Measurements from ENCODE around the gene HTRA2. TPM values are rescaled to one million over a fixed set of nuclear protein-coding genes. Genes with fewer than 3 reads are reported as not detected.

The HTRA2 gene
- total RNA-seq, 4 donors from 2014 or later, result 27.3 to 45.9 (median 37.5) TPM

DNA sequence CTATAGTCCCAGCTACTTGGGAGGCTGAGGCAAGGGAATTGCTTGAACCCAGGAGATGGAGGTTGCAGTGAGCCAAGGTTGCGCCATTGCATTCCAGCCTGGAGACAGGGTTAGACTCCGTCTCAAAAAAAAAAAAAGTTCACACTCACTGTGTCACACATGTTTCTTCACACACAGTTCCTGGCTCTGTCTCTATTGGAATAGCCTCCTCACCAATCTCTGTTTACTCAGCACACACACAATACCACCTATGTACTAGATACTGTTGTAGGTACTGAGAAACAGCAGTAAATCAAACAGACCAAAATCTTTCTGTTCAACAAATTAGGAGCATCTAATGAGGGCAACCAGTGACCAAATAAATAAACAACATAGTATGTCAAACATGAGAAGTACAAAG lies 43.6 kb upstream of the HTRA2 start:
- H3K36me3 ChIP-seq, result peaks cover 17 to 22% of the 10 kb centered on the region in 2 donors
- DNase-seq, result no peak
- H3K27me3 ChIP-seq, result no peaks in the 10 kb centered on the region
- no peak for TF ChIP-seq POLR2A (IDR thresholded peaks at IDR 0.05)
- TF ChIP-seq, protein P1, sequence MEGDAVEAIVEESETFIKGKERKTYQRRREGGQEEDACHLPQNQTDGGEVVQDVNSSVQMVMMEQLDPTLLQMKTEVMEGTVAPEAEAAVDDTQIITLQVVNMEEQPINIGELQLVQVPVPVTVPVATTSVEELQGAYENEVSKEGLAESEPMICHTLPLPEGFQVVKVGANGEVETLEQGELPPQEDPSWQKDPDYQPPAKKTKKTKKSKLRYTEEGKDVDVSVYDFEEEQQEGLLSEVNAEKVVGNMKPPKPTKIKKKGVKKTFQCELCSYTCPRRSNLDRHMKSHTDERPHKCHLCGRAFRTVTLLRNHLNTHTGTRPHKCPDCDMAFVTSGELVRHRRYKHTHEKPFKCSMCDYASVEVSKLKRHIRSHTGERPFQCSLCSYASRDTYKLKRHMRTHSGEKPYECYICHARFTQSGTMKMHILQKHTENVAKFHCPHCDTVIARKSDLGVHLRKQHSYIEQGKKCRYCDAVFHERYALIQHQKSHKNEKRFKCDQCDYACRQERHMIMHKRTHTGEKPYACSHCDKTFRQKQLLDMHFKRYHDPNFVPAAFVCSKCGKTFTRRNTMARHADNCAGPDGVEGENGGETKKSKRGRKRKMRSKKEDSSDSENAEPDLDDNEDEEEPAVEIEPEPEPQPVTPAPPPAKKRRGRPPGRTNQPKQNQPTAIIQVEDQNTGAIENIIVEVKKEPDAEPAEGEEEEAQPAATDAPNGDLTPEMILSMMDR (IDR thresholded peaks at IDR 0.05), result no peak
- no peak overlapping the region for H3K4me3 ChIP-seq (replicated peaks in 1 of 3)
- no peak overlapping the region for H3K27ac ChIP-seq
- H3K9me3 ChIP-seq, result no peaks in the 10 kb centered on the region
- intact Hi-C loops (cut with DNase I), result no loop called here
- H3K4me1 ChIP-seq, result peaks cover 18 to 20% of the 10 kb centered on the region in 2 donors
- 92 to 100% methylated on average over 2 of the region's 2 CpGs for WGBS, 2 donors

DNA sequence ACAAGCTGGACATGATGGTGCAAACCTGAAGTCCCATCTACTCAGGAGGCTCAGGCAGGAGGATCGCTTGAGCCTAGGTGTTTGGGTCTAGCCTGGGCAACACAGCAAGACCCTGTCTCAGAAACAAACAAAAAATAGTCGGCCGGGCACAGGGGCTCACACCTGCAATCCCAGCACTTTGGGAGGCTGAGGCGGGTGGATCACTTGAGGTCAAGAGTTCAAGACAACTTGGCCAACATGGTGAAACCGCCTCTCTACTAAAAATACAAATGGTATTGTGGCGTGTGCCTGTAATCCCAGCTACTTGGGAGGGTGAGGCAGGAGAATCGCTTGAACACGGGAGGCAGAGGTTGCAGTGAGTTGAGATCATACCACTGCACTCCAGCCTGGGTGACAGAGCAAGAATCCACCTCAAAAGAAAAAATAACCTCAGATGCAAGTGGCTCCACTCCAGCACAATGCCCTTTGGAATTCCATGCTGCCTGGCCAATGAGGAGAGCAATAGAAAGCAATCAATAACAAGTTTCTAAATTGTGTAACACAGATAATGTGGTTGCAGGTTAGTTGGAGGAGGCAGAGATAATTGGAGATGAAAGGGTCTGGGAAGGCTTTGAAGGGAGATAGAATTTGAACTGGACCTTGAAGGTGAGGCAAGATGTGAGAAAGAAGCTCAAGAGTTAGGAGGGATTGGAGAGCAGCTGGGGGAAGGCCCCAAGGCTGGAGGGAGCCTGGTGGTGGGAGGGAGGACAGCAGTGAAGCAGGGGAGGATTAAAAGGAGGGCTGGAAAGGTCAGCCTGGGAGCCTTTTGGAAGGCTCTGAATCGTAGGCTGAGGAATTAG lies 40.9 kb upstream of the HTRA2 start:
- DNase-seq, result no peak
- intact Hi-C loops (cut with DNase I), result no loop called here
- peaks cover under 1 to 4% of the 10 kb centered on the region in 2 donors for H3K4me1 ChIP-seq
- no peaks in the 10 kb centered on the region for H3K27me3 ChIP-seq
- H3K36me3 ChIP-seq, result peaks cover 29 to 48% of the 10 kb centered on the region in 2 donors
- 88 to 91% methylated on average over 9 of the region's 9 CpGs for WGBS, 2 donors
- H3K27ac ChIP-seq, result no peak overlapping the region
- no peak for TF ChIP-seq POLR2A (IDR thresholded peaks at IDR 0.05)
- TF ChIP-seq, protein P1 (IDR thresholded peaks at IDR 0.05), result no peak
- H3K4me3 ChIP-seq (replicated peaks in 1 of 3), result no peak overlapping the region
- H3K9me3 ChIP-seq, result no peaks in the 10 kb centered on the region

DNA sequence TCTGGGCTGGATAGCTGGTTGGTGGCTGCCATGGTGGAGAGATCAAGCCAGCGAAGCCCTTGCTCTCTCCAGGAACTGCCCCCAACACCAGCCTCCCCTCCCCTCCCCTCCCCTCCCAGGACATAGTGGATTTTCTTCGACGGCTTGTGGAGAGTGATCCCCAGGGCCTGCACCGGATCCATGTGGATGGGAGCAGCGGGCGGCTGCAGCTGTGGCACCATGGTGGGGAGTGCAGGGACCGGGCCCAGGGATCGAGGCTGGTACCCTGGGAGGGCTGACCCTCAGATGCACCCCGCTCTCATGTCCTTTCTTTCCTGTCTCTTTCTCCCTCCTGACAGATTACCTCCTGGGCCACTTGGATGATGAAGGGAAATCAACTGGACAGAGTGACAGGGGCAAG lies 39.8 kb upstream of the HTRA2 start:
- Histone ChIP-seq H3K9me3 (no peaks in the 10 kb centered on the region), H3K4me1 (no peaks in the 10 kb centered on the region), H3K4me3 (replicated peaks in 1 of 3) (no peak overlapping the region), H3K36me3 (peaks cover 29 to 48% of the 10 kb centered on the region in 2 donors), H3K27me3 (no peaks in the 10 kb centered on the region), H3K27ac (no peak overlapping the region)
- WGBS, 2 donors, result 94 to 96% methylated on average over 8 of the region's 9 CpGs
- no peak for TF ChIP-seq POLR2A (IDR thresholded peaks at IDR 0.05)
- TF ChIP-seq, protein P1 (IDR thresholded peaks at IDR 0.05), result no peak
- DNase-seq, result no peak
- intact Hi-C loops (cut with DNase I), result no loop called here

DNA sequence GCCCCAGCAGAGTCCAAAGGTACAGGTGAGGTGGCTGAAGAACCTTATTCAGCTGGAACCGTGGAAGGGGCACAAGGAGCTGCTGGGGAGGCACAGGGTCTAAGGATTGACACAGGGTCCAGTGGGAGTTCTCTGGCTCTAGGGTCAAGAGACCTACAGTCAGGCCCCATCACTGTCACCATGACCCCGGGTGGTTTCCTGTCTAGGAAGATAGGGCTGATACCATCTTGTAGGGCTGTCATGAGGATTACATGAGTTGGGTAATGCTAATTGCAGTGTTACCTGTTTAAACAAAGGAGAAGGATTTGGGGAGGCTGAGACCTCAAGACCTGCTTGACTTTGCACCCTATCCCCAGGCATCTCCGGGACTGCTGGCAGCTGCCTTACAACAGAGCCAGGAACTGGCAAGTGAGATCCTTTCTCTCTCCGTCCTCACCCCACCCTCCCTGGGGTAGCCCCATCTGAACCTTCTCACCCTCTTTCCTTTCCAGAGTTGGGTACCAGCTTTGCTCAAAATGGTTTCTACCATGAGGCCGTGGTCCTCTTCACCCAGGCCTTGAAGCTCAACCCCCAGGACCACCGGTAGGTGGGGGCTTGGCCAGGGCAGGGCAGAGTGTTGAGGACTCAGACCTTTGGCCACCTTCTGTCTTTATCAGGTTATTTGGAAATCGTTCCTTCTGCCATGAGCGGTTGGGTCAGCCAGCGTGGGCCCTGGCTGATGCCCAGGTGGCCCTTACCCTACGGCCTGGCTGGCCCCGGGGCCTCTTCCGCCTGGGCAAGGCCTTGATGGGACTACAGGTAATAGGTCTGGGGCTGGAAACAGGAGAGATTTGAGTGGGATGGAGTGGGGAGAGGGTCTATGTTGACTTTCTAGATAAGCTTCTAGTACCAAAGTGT lies 37.8 kb upstream of the HTRA2 start:
- Histone ChIP-seq H3K9me3 (no peaks in the 10 kb centered on the region), H3K36me3 (peaks cover 29 to 40% of the 10 kb centered on the region in 2 donors), H3K4me1 (no peaks in the 10 kb centered on the region), H3K27me3 (no peaks in the 10 kb centered on the region), H3K27ac (no peak overlapping the region), H3K4me3 (replicated peaks in 1 of 3) (no peak overlapping the region)
- DNase-seq, result no peak
- intact Hi-C loops (cut with DNase I), result no loop called here
- 95 to 99% methylated on average over 12 of the region's 12 CpGs for WGBS, 2 donors
- no peak for TF ChIP-seq POLR2A (IDR thresholded peaks at IDR 0.05)
- TF ChIP-seq, protein P1 (IDR thresholded peaks at IDR 0.05), result no peak
